HEK293T (cell line): Measurements from ENCODE around the gene GAS2L1.

Experiments used
- ARNT ChIP-seq: fragments of 450-650 bp; IDR thresholded peaks from 2 replicates; pipeline ENCODE4 v1.6.1; 2017; ENCODE audit warnings: mild to moderate bottlenecking
- BHLHE40 ChIP-seq: fragments of 450-650 bp; IDR thresholded peaks from 2 replicates; pipeline ENCODE4 v1.6.1; 2016; ENCODE audit warnings: mild to moderate bottlenecking, moderate library complexity, borderline replicate concordance
- CTBP1 ChIP-seq: fragments of 450-650 bp; IDR thresholded peaks from 2 replicates; pipeline ENCODE4 v1.6.1; 2016; ENCODE audit warnings: borderline replicate concordance
- FOXA1 ChIP-seq: fragments of 450-650 bp; IDR thresholded peaks from 2 replicates; pipeline ENCODE4 v1.6.1; 2016; ENCODE audit warnings: mild to moderate bottlenecking
- FOXK2 ChIP-seq: fragments of 450-650 bp; IDR thresholded peaks from 2 replicates; pipeline ENCODE4 v1.6.1; 2016; ENCODE audit warnings: mild to moderate bottlenecking
- FOXM1 ChIP-seq: fragments of 450-650 bp; IDR thresholded peaks from 2 replicates; pipeline ENCODE4 v1.6.1; 2017; ENCODE audit warnings: mild to moderate bottlenecking, borderline replicate concordance
- NFRKB ChIP-seq: fragments of 450-650 bp; IDR thresholded peaks from 2 replicates; pipeline ENCODE4 v1.6.1; 2016; ENCODE audit warnings: mild to moderate bottlenecking, moderate library complexity
- PKNOX1 ChIP-seq: fragments of 450-650 bp; IDR thresholded peaks from 2 replicates; pipeline ENCODE4 v1.6.1; 2016
- SP1 ChIP-seq: fragments of 450-650 bp; IDR thresholded peaks from 2 replicates; pipeline ENCODE4 v1.6.1; 2017
- SUZ12 ChIP-seq: fragments of 450-650 bp; IDR thresholded peaks from 2 replicates; pipeline ENCODE4 v1.6.1; 2016; ENCODE audit warnings: mild to moderate bottlenecking
- TARDBP ChIP-seq: fragments of 450-650 bp; IDR thresholded peaks from 2 replicates; pipeline ENCODE4 v1.6.1; 2016

DNA sequence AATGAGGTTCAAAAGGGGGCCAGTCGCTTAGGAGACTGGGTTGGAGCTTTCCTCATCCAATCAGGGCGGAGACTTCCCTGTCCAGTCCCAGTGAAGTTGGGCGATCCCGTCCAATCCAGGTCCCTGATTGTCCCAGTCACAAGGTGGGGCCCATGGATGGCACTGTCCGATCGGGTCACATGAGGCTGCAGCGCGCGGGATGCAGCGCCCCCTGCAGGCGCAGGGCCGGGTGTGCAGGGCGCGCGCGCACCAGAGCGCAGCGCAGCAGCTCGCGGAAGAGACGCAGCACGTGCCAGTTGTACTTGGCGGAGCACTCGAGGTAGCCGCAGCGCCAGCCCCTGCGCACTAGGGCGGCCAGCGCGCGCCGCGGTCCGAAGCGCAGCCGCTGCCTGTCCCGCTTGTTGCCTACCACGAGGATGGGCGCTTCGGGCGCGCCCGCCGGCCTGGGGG is 6.7 kb downstream of the GAS2L1 start:
- no peak for TF ChIP-seq TARDBP
- no peak for TF ChIP-seq NFRKB
- no peak for TF ChIP-seq FOXA1
- no peak for TF ChIP-seq SP1
- TF ChIP-seq PKNOX1, result no peak
- no peak for TF ChIP-seq FOXK2
- no peak for TF ChIP-seq SUZ12
- TF ChIP-seq FOXM1, result no peak
- no peak for TF ChIP-seq ARNT
- TF ChIP-seq BHLHE40, result no peak
- no peak for TF ChIP-seq CTBP1
